Loucy (cell line): ENCODE measurements around the gene PRR20G.

Experiments
- H2AFZ ChIP-seq: fragments of 200-600 bp; sonication (generic); 2 replicates; pipeline ENCODE4 v1.6.0; 2016; ENCODE audit warnings: antibody characterized with exemption, mild to moderate bottlenecking, low read length, moderate library complexity
- H3F3A ChIP-seq: fragments of 200-600 bp; 2 replicates; pipeline ENCODE4 v1.6.0; 2016; ENCODE audit warnings: antibody characterized with exemption, low read depth, mild to moderate bottlenecking
- H3K27me3 ChIP-seq: fragments of 200-600 bp; sonication (generic); 2 replicates; pipeline ENCODE4 v1.6.1; 2014; ENCODE audit warnings: low read length, mild to moderate bottlenecking; ENCODE audit not compliant: insufficient read depth, poor library complexity, severe bottlenecking
- H3K36me3 ChIP-seq: fragments of 200-600 bp; sonication (generic); 2 replicates; pipeline ENCODE4 v1.6.1; 2016; ENCODE audit warnings: low read length; ENCODE audit not compliant: insufficient read depth
- H3K4me1 ChIP-seq: fragments of 200-600 bp; sonication (generic); 2 replicates; pipeline ENCODE4 v1.5.1; 2014; ENCODE audit warnings: low read length, mild to moderate bottlenecking; ENCODE audit not compliant: insufficient read depth, poor library complexity, severe bottlenecking
- H3K4me2 ChIP-seq: fragments of 200-600 bp; sonication (generic); 2 replicates; pipeline ENCODE4 v1.6.0; 2014; ENCODE audit warnings: antibody characterized with exemption, low read length, low read depth, mild to moderate bottlenecking; ENCODE audit not compliant: poor library complexity, severe bottlenecking
- H3K4me3 ChIP-seq: fragments of 200-600 bp; sonication (generic); 2 replicates; pipeline ENCODE4 v1.5.1; 2014; ENCODE audit warnings: low read length, mild to moderate bottlenecking, mixed read lengths; ENCODE audit not compliant: poor library complexity, severe bottlenecking
- H3K79me2 ChIP-seq: fragments of 200-600 bp; sonication (generic); 2 replicates; pipeline ENCODE4 v1.6.1; 2014; ENCODE audit warnings: low read length; ENCODE audit not compliant: insufficient read depth
- H3K9ac ChIP-seq: fragments of 200-600 bp; sonication (generic); 2 replicates; pipeline ENCODE4 v1.6.0; 2014; ENCODE audit warnings: mild to moderate bottlenecking, low read depth, low read length, moderate library complexity; ENCODE audit not compliant: poor library complexity, severe bottlenecking
- H3K9me2 ChIP-seq: fragments of 200-600 bp; sonication (generic); replicated peaks from 2 replicates; pipeline ENCODE4 v1.6.1; 2016; ENCODE audit warnings: low read depth, low read length, mixed read lengths
- H3K9me3 ChIP-seq: fragments of 200-600 bp; sonication (generic); 2 replicates; pipeline ENCODE4 v1.6.1; 2014; ENCODE audit warnings: mild to moderate bottlenecking, antibody characterized with exemption, low read length, low read depth; ENCODE audit not compliant: insufficient read depth
- H4K20me1 ChIP-seq: fragments of 200-600 bp; sonication (generic); 2 replicates; pipeline ENCODE4 v1.6.0; 2014; ENCODE audit warnings: antibody characterized with exemption, low read length, mild to moderate bottlenecking; ENCODE audit not compliant: insufficient read depth, poor library complexity, severe bottlenecking
- EZH2phosphoT487 ChIP-seq: fragments of 200-600 bp; IDR thresholded peaks from 2 replicates; pipeline ENCODE4 v1.6.1; 2018; ENCODE audit warnings: antibody characterized with exemption, mild to moderate bottlenecking, moderate library complexity, borderline replicate concordance
- TF ChIP-seq, protein P1 (sequence below): fragments of 200-600 bp; sonication (generic); conservative IDR thresholded peaks from 2 replicates; pipeline ENCODE4 v1.5.1; 2014; ENCODE audit warnings: mild to moderate bottlenecking, antibody characterized with exemption, low read length

Gene PRR20G

DNA sequence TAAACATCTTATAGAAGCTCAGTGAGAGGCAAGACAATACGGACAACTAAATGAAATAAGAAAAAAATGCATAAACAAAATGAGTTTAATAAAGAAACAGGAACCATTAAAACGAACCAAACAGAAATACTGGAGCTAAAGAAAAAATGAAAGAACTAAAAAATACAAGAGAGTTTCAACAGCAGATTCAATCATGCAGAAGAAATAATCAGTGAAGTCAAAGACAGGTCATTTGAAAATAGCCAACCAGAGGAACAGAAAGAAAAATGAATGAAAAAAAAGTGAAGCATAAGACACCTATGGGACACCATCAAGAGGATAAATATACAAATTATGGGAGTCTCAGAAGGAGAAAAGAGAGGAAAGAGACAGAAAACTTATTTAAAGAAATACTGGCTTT, 42.5 kb upstream of the PRR20G start:
- no peaks in the 10 kb centered on the region for H3K9me2 ChIP-seq
- no peak overlapping the region for H3K9ac ChIP-seq
- no peak overlapping the region for H2AFZ ChIP-seq
- H3K4me3 ChIP-seq, result no peak overlapping the region
- H3K36me3 ChIP-seq, result no peaks in the 10 kb centered on the region
- no peaks in the 10 kb centered on the region for H3F3A ChIP-seq
- no peaks in the 10 kb centered on the region for H4K20me1 ChIP-seq
- H3K79me2 ChIP-seq, result no peaks in the 10 kb centered on the region
- H3K4me1 ChIP-seq, result no peaks in the 10 kb centered on the region
- H3K9me3 ChIP-seq, result peaks cover 9% of the 10 kb centered on the region; the same call in 1 of the 2 replicates
- H3K27me3 ChIP-seq, result no peaks in the 10 kb centered on the region
- TF ChIP-seq, protein P1, sequence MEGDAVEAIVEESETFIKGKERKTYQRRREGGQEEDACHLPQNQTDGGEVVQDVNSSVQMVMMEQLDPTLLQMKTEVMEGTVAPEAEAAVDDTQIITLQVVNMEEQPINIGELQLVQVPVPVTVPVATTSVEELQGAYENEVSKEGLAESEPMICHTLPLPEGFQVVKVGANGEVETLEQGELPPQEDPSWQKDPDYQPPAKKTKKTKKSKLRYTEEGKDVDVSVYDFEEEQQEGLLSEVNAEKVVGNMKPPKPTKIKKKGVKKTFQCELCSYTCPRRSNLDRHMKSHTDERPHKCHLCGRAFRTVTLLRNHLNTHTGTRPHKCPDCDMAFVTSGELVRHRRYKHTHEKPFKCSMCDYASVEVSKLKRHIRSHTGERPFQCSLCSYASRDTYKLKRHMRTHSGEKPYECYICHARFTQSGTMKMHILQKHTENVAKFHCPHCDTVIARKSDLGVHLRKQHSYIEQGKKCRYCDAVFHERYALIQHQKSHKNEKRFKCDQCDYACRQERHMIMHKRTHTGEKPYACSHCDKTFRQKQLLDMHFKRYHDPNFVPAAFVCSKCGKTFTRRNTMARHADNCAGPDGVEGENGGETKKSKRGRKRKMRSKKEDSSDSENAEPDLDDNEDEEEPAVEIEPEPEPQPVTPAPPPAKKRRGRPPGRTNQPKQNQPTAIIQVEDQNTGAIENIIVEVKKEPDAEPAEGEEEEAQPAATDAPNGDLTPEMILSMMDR, result no peak
- TF ChIP-seq EZH2phosphoT487, result no peak
- no peak overlapping the region for H3K4me2 ChIP-seq

DNA sequence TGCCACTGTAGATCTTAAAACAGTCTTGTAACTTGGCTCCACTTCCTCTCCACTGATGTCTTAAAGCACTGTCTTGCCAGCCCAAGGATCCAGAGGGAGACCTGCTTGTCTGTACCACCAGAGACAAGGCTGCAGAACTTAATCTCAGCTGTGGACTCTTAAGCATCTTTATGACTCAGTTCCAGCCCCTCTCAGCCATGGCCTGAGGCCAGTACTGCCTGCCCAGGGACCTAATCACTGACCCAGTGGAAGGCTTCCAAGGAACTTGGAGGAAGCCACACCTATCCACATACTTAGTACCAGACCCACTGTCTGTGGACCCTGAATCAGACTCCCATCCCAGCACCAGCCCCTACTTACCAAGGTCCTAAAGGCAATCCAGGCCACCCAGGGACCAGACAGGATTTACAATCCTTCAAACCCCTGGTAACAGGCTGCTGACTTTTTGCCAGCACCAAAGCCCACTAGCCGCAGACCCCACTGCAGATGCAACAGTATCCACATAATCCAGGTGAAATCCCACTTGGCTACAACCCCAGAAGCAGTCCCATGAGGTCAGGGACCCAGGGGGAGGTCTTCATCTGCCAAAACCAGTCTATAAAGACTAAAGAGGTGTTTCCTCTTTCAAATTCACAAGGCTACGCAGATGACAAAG, 41.9 kb upstream of the PRR20G start:
- H3K4me1 ChIP-seq, result no peaks in the 10 kb centered on the region
- no peak overlapping the region for H2AFZ ChIP-seq
- no peaks in the 10 kb centered on the region for H3K9me2 ChIP-seq
- no peaks in the 10 kb centered on the region for H3K79me2 ChIP-seq
- no peaks in the 10 kb centered on the region for H3K27me3 ChIP-seq
- H3K36me3 ChIP-seq, result no peaks in the 10 kb centered on the region
- no peaks in the 10 kb centered on the region for H3F3A ChIP-seq
- no peaks in the 10 kb centered on the region for H4K20me1 ChIP-seq
- no peak overlapping the region for H3K4me3 ChIP-seq
- H3K4me2 ChIP-seq, result no peak overlapping the region
- no peak overlapping the region for H3K9ac ChIP-seq
- no peak for TF ChIP-seq EZH2phosphoT487
- TF ChIP-seq, protein P1, result no peak
- peaks cover 9% of the 10 kb centered on the region; the same call in 1 of the 2 replicates for H3K9me3 ChIP-seq

DNA sequence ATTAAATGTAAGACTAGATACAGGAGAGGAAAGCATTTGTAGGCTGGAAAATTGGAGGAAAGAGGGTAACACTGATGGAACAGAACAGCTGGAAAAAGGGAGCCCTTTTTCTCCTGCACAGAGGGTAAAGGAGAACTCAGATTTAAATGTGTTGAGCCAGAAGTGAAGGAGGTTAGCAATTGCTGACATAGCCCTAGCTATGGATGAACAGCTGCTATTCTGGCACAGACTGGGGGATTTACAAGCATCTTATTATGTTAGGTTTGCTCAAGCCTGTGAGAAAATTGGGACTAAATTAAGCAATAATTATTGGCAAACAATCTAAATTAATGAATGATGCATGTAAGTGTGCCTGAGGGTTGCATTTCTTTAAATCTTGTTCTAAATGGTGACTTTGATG, 40.6 kb upstream of the PRR20G start:
- H3K4me1 ChIP-seq, result no peaks in the 10 kb centered on the region
- no peaks in the 10 kb centered on the region for H4K20me1 ChIP-seq
- no peaks in the 10 kb centered on the region for H3K79me2 ChIP-seq
- no peaks in the 10 kb centered on the region for H3K27me3 ChIP-seq
- no peak overlapping the region for H3K9ac ChIP-seq
- H3K9me2 ChIP-seq, result no peaks in the 10 kb centered on the region
- H3K9me3 ChIP-seq, result peaks cover 9% of the 10 kb centered on the region; the same call in 1 of the 2 replicates
- no peaks in the 10 kb centered on the region for H3F3A ChIP-seq
- H3K4me3 ChIP-seq, result no peak overlapping the region
- no peak overlapping the region for H3K4me2 ChIP-seq
- no peak overlapping the region for H2AFZ ChIP-seq
- no peaks in the 10 kb centered on the region for H3K36me3 ChIP-seq
- TF ChIP-seq, protein P1, result no peak
- TF ChIP-seq EZH2phosphoT487, result no peak
